Activated CD4-positive, alpha-beta memory T cell treated with anti-CD3 and anti-CD28 coated beads, Interleukin-2, amount 10 ng/mL, durations not matched to agents 7 days and 5 days (primary cell): ENCODE data around the gene PSMC6. TPM values are rescaled to one million over a fixed set of nuclear protein-coding genes. Genes with fewer than 3 reads are reported as not detected.
"Not testable (repeated sequence)": the region's sequence is repeated elsewhere in the genome, so short reads cannot be mapped to it uniquely, and the experiment has no call there.

ENCODE experiments used
- CTCF ChIA-PET: fragments of 350-600 bp; sonication (Branson Sonifier 250); formaldehyde crosslinking; loops from one replicate; lab custom pipeline; 2021; ENCODE audit warnings: antibody characterized with exemption, inconsistent platforms; lab: Charles Lee
- POLR2A ChIA-PET: fragments of 350-600 bp; sonication (Branson Sonifier 250); formaldehyde crosslinking; loops from one replicate; lab custom pipeline; 2021; ENCODE audit warnings: antibody characterized with exemption; lab: Charles Lee
- DNase-seq: peaks from one replicate; pipeline ENCODE4 v3.0.0-alpha.2; 2020
- H3K27ac Mint-ChIP-seq: one replicate; pipeline ENCODE4 v1.8.0; 2021; ENCODE audit warnings: mild to moderate bottlenecking, mixed read lengths
- H3K27me3 Mint-ChIP-seq: one replicate; pipeline ENCODE4 v1.8.0; 2021; ENCODE audit warnings: mixed read lengths
- H3K36me3 Mint-ChIP-seq: one replicate; pipeline ENCODE4 v1.8.0; 2021; ENCODE audit warnings: low read depth, mixed read lengths
- H3K4me1 Mint-ChIP-seq: one replicate; pipeline ENCODE4 v1.8.0; 2021; ENCODE audit warnings: mixed read lengths
- H3K4me3 Mint-ChIP-seq: one replicate; pipeline ENCODE4 v1.8.0; 2021; ENCODE audit warnings: mild to moderate bottlenecking, mixed read lengths
- H3K9me3 Mint-ChIP-seq: one replicate; pipeline ENCODE4 v1.8.0; 2021; ENCODE audit warnings: mixed read lengths
- total RNA-seq, 2 experiments: library from RNA; stranded (reverse); gene quantifications; one replicate each; pipeline ENCODE4 v1.2.3, GENCODE V29; 2021

Gene PSMC6
- total RNA-seq, 2 experiments from 2014 or later = 78.3 to 80.8 TPM

DNA sequence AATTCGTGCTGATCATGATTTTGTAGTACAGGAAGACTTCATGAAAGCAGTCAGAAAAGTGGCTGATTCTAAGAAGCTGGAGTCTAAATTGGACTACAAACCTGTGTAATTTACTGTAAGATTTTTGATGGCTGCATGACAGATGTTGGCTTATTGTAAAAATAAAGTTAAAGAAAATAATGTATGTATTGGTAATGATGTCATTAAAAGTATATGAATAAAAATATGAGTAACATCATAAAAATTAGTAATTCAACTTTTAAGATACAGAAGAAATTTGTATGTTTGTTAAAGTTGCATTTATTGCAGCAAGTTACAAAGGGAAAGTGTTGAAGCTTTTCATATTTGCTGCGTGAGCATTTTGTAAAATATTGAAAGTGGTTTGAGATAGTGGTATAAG is 20.5 kb downstream of the PSMC6 start:
- not testable (repeated sequence) for H3K4me3 Mint-ChIP-seq, H3K9me3 Mint-ChIP-seq, H3K27ac Mint-ChIP-seq, H3K27me3 Mint-ChIP-seq, DNase-seq
- ChIA-PET POLR2A (interaction anchor here (1.1 to 5.0 kb wide), 2 partner anchors 14 to 15 kb away, joined by 3 to 52 read pairs; no protein-coding TSS in a partner anchor), CTCF (interaction anchor here (1.2 kb wide), 1 partner anchor 15 kb away, joined by 3 read pairs; no protein-coding TSS in a partner anchor)
- H3K36me3 Mint-ChIP-seq = peaks cover 49% of the 10 kb centered on the region
- H3K4me1 Mint-ChIP-seq = peaks cover 28% of the 10 kb centered on the region

GRCh38 chr14:52729035-52729434 is 22.0 kb downstream of the PSMC6 start:
- ChIA-PET POLR2A (interaction anchor here (1.0 to 5.0 kb wide), 10 partner anchors 10 to 177 kb away, joined by 3 to 52 read pairs (median 6); partner anchors contain the start of genes ERO1A, GPR137C, PSMC6 and TXNDC16), CTCF (interaction anchor here (0.8 kb wide), 1 partner anchor 49 kb away, joined by 4 read pairs; no protein-coding TSS in a partner anchor)
- Mint-ChIP-seq H3K36me3 (peaks cover 51% of the 10 kb centered on the region), H3K4me3 (peak overlapping the region; percentile 10), H3K4me1 (peaks cover 32% of the 10 kb centered on the region)
- DNase-seq, H3K27ac Mint-ChIP-seq, H3K27me3 Mint-ChIP-seq, H3K9me3 Mint-ChIP-seq: not testable (repeated sequence)

- peaks cover 51% of the 10 kb centered on the region for H3K36me3 Mint-ChIP-seq
- H3K9me3 Mint-ChIP-seq = no peaks in the 10 kb centered on the region
- peak overlapping the region; percentile 83 for H3K27ac Mint-ChIP-seq
- H3K27me3 Mint-ChIP-seq = no peaks in the 10 kb centered on the region
- CTCF ChIA-PET = interaction anchor here (0.8 kb wide), 1 partner anchor 50 kb away, joined by 4 read pairs; no protein-coding TSS in a partner anchor
- POLR2A ChIA-PET = interaction anchor here (0.8 to 5.0 kb wide), 15 partner anchors 10 to 177 kb away, joined by 3 to 52 read pairs (median 5); partner anchors contain the start of genes ERO1A, GPR137C, PSMC6 and TXNDC16
- no peak for DNase-seq
- peaks cover 36% of the 10 kb centered on the region for H3K4me1 Mint-ChIP-seq
- peak overlapping the region; percentile 95 for H3K4me3 Mint-ChIP-seq
These were observed 22.6 kb downstream of the PSMC6 start for GRCh38 chr14:52729585-52729924.

- H3K36me3 Mint-ChIP-seq = peaks cover 47% of the 10 kb centered on the region
- DNase-seq = peak; percentile 98
- H3K27ac Mint-ChIP-seq = peak within 1 kb of the TSS; percentile 83
- ChIA-PET POLR2A (interaction anchor here (0.6 to 5.0 kb wide), 17 partner anchors 9 to 178 kb away, joined by 3 to 52 read pairs (median 5); partner anchors contain the start of genes ERO1A, GPR137C, PSMC6 and TXNDC16), CTCF (interaction anchor here (0.8 kb wide), 1 partner anchor 50 kb away, joined by 4 read pairs; no protein-coding TSS in a partner anchor)
- H3K9me3 Mint-ChIP-seq = no peaks in the 10 kb centered on the region
- peaks cover 37% of the 10 kb centered on the region for H3K4me1 Mint-ChIP-seq
- H3K27me3 Mint-ChIP-seq = no peaks in the 10 kb centered on the region
- peak within 1 kb of the TSS; percentile 95 for H3K4me3 Mint-ChIP-seq
These were observed 23.1 kb downstream of the PSMC6 start, which contains the start of gene STYX for GRCh38 chr14:52729925-52730708. Gene STYX (plus strand): TSS chr14:52730166. CDS start chr14:52730475, 309 bp downstream.

DNA sequence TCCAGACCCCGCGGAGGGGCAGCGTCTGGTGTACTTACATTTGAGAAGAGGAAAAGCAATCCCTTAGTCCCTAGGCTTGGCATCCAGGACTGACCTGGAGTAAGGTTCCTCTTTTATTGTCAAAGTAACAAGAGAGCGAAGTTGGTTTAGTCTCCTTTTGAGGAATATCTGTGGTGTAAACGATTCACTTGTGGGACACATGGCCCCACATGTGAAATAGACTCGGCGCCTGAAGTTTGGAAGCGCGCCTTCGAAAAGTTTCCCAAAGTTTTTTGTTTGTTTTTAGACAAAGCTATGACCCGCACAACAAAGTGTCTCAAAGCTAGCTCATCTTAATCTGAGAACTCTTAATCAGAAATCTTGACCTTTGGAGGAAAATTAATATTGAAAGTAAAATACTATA is 23.7 kb downstream of the PSMC6 start:
- no peaks in the 10 kb centered on the region for H3K9me3 Mint-ChIP-seq
- H3K27ac Mint-ChIP-seq = peak overlapping the region; percentile 83
- no peaks in the 10 kb centered on the region for H3K27me3 Mint-ChIP-seq
- ChIA-PET POLR2A (interaction anchor here (0.6 to 5.0 kb wide), 7 partner anchors 9 to 45 kb away, joined by 3 to 52 read pairs (median 5); partner anchors contain the start of gene ERO1A), CTCF (interaction anchor here (0.7 kb wide), 1 partner anchor 12 kb away, joined by 3 read pairs; no protein-coding TSS in a partner anchor)
- H3K36me3 Mint-ChIP-seq = peaks cover 41% of the 10 kb centered on the region
- no peak for DNase-seq
- H3K4me1 Mint-ChIP-seq = peaks cover 41% of the 10 kb centered on the region
- H3K4me3 Mint-ChIP-seq = peak overlapping the region; percentile 95

DNA sequence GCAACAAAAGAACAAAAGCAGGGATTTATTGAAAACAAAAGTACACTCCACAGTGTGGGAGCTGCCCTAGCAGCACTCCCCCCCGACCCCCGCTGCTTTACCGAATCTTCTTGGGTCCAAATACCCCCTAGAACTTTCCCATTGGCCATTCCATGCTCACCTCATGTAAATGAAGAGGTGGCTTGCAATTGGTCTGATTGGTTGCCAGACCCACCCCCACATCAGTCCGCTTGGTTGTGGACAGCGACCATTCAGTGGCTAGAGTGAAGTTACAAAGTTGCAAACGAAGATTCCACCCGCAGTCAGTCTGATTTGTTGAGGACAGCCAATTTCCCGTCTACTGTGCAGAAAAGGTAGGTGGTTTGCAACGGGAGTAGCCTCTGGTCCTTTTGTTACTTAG is 26.8 kb downstream of the PSMC6 start:
- Mint-ChIP-seq H3K9me3 (no peaks in the 10 kb centered on the region), H3K36me3 (peaks cover 45% of the 10 kb centered on the region), H3K27me3 (no peaks in the 10 kb centered on the region), H3K4me3 (no peak overlapping the region), H3K27ac (no peak overlapping the region), H3K4me1 (peaks cover 56% of the 10 kb centered on the region)
- no peak for DNase-seq
- POLR2A ChIA-PET = interaction anchor here (1.9 kb wide), 1 partner anchor 38 kb away, joined by 5 read pairs; the partner anchor contains the start of gene ERO1A
- CTCF ChIA-PET = no interaction called here

DNA sequence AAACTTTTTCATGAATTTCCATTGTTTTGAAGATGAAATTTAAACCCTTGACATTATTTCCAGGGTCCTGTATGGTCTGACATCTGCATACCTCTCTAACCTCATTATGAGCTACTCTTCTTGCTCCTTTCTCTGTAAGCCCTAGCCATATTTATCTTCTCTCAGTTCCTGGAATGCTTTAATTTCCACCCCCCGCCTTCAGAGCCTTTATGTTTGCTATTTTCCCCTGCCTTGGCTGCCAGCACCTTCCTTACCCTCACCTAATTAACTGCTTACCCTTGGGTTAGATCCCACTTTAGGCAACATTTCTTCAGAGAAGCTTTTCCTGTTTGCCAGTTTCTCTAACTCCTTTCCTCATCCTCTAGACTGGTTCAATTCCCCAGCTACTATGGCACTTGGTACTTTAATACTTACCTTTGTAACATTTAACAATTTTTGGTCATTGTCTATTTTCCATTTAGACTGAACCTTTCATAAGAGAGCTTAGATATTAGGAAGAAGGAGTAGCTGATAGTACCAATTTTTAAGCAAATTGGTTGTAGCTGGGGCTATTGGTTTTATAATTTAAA is 29.0 kb downstream of the PSMC6 start:
- H3K27ac Mint-ChIP-seq = no peak overlapping the region
- no peaks in the 10 kb centered on the region for H3K27me3 Mint-ChIP-seq
- H3K9me3 Mint-ChIP-seq = no peaks in the 10 kb centered on the region
- DNase-seq = no peak
- no peak overlapping the region for H3K4me3 Mint-ChIP-seq
- ChIA-PET POLR2A (interaction anchor here (1.1 to 1.9 kb wide), 2 partner anchors 40 kb away, joined by 4 to 5 read pairs; partner anchors contain the start of gene ERO1A), CTCF (no interaction called here)
- peaks cover 56% of the 10 kb centered on the region for H3K4me1 Mint-ChIP-seq
- peaks cover 55% of the 10 kb centered on the region for H3K36me3 Mint-ChIP-seq

DNA sequence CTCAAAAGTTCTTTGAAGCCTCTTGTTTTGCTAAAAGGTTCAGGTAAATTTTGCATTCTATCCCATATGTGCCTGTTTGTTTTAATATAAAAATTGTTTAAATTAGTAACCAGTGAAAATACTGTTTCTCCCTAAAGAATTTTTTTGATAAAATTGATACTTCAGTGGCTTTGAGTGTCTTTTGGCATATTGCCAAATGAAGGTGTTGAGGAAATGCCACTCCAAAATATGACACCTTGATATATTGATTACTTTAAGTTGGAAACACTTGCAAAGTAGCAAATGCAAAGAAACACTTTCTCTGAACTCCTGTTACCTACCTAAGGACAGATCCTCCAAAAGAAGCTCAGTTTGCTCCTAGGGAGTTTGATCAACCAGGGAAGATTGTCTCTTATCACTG is 31.4 kb downstream of the PSMC6 start:
- POLR2A ChIA-PET = interaction anchor here (0.6 kb wide), 1 partner anchor 101 kb away, joined by 3 read pairs; no protein-coding TSS in a partner anchor
- Mint-ChIP-seq H3K27me3 (no peaks in the 10 kb centered on the region), H3K9me3 (no peaks in the 10 kb centered on the region), H3K27ac (no peak overlapping the region), H3K36me3 (peaks cover 51% of the 10 kb centered on the region), H3K4me1 (peaks cover 56% of the 10 kb centered on the region), H3K4me3 (no peak overlapping the region)
- CTCF ChIA-PET = no interaction called here
- no peak for DNase-seq

DNA sequence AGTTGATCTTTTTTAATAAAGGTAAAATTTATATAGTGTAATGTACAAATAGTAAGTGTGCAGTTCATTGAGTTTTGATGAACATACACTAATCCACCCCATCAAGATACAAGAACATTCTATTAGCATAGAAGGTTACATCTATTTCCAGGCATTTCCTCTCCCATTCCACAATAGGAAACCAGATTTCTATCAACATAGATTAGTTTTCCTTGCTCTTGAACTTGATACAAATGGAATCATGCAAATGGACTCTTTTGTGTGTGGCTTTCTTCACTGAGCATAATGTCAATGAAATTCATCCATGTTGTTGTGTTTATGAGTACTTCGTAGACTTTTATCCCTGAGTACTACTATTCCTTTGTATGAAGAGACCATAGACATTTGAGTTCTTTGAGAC is 33.8 kb downstream of the PSMC6 start:
- no peak for DNase-seq
- Mint-ChIP-seq H3K9me3 (no peaks in the 10 kb centered on the region), H3K27me3 (no peaks in the 10 kb centered on the region), H3K27ac (peak overlapping the region; percentile 35), H3K36me3 (peaks cover 41% of the 10 kb centered on the region), H3K4me1 (peaks cover 58% of the 10 kb centered on the region), H3K4me3 (no peak overlapping the region)
- ChIA-PET CTCF (no interaction called here), POLR2A (interaction anchor here (0.9 to 3.3 kb wide), 7 partner anchors 11 to 412 kb away, joined by 3 to 52 read pairs (median 15); partner anchors contain the start of genes DDHD1, ERO1A, GPR137C and PSMC6)

GRCh38 chr14:52741865-52742264 is 34.9 kb downstream of the PSMC6 start:
- Mint-ChIP-seq H3K4me3 (peak overlapping the region; percentile 66), H3K27me3 (no peaks in the 10 kb centered on the region), H3K36me3 (peaks cover 44% of the 10 kb centered on the region), H3K4me1 (peaks cover 53% of the 10 kb centered on the region), H3K9me3 (no peaks in the 10 kb centered on the region), H3K27ac (peak overlapping the region; percentile 94)
- POLR2A ChIA-PET = interaction anchor here (0.6 to 3.3 kb wide), 16 partner anchors 12 to 752 kb away, joined by 3 to 52 read pairs (median 4); partner anchors contain the start of genes DDHD1, ERO1A, GNPNAT1 and GPR137C
- no peak for DNase-seq
- CTCF ChIA-PET = interaction anchor here (0.7 to 1.7 kb wide), 6 partner anchors 14 to 190 kb away, joined by 3 to 4 read pairs (median 3); partner anchors contain the start of genes GPR137C and TXNDC16

- peaks cover 41% of the 10 kb centered on the region for H3K36me3 Mint-ChIP-seq
- CTCF ChIA-PET = no interaction called here
- no peak overlapping the region for H3K4me3 Mint-ChIP-seq
- POLR2A ChIA-PET = no interaction called here
- no peaks in the 10 kb centered on the region for H3K27me3 Mint-ChIP-seq
- no peaks in the 10 kb centered on the region for H3K9me3 Mint-ChIP-seq
- peaks cover 12% of the 10 kb centered on the region for H3K4me1 Mint-ChIP-seq
- no peak for DNase-seq
- no peak overlapping the region for H3K27ac Mint-ChIP-seq
These were observed 41.8 kb downstream of the PSMC6 start for GRCh38 chr14:52748647-52749292.
